SHP77 (cell line): ENCODE data around the gene CD1E.
"Not testable (repeated sequence)": the region's sequence is repeated elsewhere in the genome, so short reads cannot be mapped to it uniquely, and the experiment has no call there.

ENCODE experiments used
- DNase-seq, 2 experiments: peaks; one replicate each; lab custom pipeline; 2025; lab: John Stamatoyannopoulos, UW

CD1E gene

DNA sequence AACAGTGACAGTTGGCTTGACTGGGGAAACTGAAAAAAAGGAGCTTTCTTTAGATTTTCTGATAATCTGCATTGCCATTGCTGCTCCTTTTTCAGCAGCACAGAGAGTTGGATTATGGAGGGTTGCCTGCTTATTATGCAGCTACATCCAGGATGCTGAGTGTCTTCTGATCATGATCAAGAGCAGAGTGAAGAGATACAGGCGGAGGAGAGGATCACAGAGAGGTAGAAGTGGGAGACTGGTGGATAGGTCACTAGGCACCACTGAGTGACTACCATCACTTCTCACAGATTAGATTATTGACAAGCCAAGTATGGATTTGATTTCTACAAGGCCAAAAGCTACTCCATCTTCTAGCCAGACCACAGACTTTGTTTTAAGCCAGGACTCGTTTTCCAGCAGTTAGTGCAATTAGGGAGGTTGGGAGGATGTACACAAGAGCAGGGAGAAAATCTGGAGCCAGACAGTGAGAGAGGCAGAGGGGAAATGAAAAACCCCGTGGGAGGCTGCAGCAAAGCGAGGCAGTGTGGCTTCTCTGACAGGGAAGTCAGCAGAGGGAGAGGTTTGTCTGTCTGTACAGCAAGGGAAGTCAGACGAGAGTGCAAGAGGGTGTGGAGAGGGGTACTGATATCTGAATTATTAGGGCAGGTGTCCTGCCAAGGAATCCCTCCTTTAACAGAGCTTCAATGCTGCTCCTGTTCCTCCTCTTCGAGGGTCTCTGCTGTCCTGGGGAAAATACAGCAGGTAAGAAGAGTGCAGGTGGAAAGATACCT lies at the start of gene CD1E:
Gene CD1E, plus strand, starts transcription at position 592 of the 773 bp plus-strand sequence. Its CDS starts 95 bp downstream, at position 687.
- no peak for DNase-seq

- DNase-seq = no peak
Measured at GRCh38 chr1:158310623-158311022, 43.1 kb upstream of the CD1E start.

DNA sequence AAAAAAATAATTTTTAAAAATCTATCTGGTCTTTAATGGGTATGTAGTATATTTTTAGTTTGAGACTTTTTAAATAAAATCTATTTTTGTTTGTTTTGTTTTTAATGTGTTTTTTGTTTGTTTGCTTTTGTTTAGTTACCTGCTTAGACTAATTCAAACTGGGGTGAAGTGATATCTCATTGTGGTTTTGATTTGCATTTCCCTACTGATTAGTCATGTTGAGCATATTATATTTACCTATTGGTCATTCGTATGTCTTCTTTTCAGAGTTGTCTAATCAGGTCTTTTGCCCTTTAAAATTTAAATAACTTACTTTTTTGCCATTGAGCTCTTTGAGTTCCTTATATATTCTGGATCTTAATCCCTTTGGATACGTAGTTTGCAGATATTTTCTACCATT lies 42.6 kb upstream of the CD1E start:
- no peak for DNase-seq

GRCh38 chr1:158323866-158324265 lies 29.8 kb upstream of the CD1E start:
- DNase-seq = no peak

DNA sequence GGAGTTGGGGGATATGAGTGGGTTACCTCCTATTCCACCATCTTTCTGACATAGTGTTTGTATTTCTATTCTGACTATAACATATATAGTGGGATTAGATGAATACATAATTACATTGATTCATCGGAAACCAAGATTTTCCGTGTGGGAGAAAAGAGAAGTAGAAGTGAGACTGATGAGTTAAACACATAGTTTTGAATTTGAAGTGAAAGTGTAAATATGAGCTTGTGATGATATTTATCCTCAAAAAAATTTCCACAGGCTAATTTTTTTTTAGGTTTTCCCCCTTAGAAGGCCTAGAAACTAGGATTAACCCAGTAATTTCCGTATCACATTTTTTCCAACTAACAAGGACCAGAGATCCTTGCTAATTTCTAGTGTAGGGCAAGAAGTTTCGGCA lies 29.3 kb upstream of the CD1E start:
- DNase-seq = no peak

DNA sequence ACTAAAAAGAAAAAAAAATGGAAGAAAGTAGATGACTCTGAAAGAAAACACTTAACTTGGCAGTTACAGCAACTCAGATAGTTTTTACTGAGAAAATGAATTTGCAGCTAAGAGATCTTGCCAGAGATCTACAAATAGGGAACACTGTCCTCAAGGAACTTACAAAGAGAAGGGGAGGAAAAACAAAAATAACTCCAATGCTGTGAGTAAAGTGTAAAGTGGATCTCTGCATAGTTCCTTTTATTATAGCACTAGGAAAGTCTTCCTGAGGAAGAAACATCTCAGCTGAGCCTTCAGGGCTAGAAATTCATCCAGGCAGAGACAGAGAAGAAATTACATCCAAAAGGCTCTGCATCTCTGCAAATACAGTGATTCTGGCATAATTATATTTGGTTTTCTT lies 26.2 kb upstream of the CD1E start:
- no peak for DNase-seq

DNA sequence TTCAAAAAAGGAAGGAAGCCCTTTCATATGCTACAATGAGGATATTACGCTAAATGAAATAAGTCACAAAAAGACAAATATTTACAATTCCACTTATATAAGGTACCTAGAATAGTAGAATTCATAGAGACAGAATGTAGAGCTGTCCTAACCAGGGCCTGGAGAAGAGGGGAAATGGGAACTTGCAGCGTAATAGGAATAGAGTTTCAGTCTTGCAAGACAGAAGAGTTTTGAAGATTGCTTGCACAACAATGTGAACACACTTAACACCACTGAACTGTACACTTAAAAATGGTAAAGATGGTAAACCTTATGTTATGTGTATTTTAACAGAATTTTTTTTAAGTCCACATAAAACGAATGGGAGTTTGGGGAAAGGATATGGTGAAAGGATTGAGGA lies 25.3 kb upstream of the CD1E start:
- no peak for DNase-seq

GRCh38 chr1:158329300-158329699 lies 24.4 kb upstream of the CD1E start:
- DNase-seq = no peak

DNA sequence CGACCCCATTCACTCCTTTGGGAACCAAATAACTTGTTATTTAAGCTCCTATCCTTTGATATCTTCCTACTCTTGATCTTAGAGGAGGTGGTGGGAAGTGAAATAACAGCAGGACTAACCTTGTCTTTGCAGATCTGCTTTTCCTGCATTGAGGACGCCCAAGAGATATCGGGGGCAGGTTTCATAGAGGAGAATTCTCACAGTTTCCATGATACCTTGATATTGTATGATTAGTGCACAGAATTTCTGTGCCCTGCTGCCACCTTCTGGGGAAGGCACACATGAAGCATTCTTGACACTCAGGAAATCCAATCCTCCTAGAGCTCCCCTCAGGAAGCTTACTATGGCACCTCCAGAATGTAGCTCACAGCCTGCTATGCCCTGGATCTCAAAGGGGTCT lies 24.0 kb upstream of the CD1E start:
- DNase-seq = no peak

DNA sequence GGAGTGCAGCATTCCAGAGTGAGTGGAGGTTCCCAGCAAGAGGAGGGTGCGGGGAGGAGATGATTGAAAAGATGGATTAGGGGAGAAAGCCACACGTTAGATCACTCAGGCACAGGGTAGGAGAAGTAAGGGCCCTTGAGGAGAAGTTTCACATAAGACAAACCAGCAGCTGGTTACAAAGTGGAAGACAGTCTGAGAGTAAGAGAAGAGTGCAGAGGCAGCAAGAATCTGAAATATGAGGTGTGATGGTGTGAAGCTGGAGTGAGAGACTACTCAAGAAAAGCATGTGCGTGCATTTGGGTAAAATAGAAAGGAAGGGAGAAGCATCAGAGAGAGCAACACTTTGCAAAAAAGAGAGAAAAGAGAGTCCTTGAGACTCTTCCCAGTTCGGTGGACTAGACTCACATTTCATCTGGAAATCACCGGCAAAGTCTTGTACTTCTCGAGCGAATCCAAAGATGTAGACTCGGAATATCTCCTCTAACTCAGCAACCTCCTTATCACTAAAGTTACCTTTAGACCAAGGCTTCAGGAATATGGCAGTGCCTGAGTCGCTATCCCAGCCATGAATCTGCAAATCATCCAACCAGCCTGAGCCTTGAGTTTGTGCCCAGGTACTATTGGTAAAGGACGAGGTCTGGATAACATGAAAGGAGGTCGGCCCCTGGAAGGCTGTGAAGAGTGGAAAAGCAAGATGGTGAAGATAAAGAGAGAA lies 23.1 kb upstream of the CD1E start:
- DNase-seq = no peak

DNA sequence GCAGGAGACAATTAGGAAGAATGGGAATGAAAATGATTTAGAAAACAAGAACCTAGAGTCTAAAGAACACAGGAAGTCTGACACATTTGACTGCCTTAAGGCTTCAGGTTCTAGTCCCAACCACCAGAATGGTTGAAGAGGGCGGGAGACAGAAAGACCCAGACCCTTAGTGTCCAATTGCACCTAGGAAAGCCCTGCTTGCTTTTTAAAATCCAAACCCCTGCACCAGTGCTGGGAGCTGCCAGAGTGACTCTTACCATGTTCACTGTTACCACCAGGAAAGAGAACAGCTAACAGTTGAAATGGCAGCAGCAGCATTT lies 22.6 kb upstream of the CD1E start:
- DNase-seq = no peak

GRCh38 chr1:158331481-158332150 lies 22.1 kb upstream of the CD1E start, which contains the start of gene CD1B:
CD1B (minus strand) TSS chr1:158331531; CDS start chr1:158331423, 108 bp downstream.
- no peak for DNase-seq

GRCh38 chr1:158333405-158334155 lies 20.1 kb upstream of the CD1E start:
- no peak for DNase-seq

- DNase-seq = no peak
Measured at GRCh38 chr1:158334526-158335212, 19.0 kb upstream of the CD1E start.

DNA sequence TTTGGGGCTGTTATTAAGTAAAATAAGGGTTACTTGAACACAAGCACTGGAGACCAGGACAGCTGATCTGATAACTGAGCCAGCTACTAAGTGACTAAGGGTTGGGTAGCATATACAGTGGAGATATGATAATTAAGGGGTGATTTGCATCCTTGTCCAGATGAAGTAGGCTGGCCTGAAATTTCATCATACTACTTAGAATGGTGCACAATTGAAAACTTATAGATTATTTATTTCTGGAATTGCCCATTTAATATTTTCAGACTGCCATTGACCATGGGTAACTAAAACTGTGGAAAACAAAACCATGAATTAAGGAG lies 18.5 kb upstream of the CD1E start:
- DNase-seq = no peak

DNA sequence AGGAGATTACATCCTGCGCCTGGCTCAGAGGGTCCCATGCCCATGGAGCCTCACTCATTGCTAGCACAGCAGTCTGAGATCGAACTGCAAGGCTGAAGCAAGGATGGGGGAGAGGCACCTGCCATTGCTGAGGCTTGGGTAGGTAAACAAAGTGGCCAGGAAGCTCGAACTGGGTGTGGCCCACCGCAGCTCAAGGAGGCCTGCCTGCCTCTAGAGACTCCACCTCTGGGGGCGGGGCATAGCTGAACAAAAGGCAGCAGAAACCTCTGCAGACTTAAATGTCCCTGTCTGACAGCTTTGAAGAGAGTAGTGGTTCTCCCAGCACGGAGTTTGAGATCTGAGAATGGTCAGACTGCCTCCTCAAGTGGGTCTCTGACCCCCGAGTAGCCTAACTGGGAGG lies 17.3 kb upstream of the CD1E start:
- DNase-seq = peak; percentile 14 to 15

DNA sequence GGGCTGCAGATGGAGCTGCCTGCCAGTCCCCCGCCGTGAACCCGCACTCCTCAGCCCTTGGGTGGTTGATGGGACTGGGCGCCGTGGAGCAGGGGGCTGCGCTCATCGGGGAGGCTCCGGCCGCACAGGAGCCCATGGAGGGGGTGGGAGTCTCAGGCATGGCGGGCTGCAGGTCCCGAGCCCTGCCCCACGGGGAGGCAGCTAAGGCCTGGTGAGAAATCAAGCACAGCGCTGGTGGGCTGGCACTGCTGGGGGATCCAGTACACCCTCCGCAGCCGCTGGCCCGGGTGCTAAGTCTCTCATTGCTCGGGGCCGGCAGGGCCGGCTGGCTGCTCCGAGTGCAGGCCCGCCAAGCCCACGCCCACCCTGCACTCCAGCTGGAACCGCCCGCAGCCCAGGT lies 4.7 kb upstream of the CD1E start:
- DNase-seq = not testable (repeated sequence)

- no peak for DNase-seq
Measured at GRCh38 chr1:158354255-158354654, 561 bp downstream of the CD1E start.

DNA sequence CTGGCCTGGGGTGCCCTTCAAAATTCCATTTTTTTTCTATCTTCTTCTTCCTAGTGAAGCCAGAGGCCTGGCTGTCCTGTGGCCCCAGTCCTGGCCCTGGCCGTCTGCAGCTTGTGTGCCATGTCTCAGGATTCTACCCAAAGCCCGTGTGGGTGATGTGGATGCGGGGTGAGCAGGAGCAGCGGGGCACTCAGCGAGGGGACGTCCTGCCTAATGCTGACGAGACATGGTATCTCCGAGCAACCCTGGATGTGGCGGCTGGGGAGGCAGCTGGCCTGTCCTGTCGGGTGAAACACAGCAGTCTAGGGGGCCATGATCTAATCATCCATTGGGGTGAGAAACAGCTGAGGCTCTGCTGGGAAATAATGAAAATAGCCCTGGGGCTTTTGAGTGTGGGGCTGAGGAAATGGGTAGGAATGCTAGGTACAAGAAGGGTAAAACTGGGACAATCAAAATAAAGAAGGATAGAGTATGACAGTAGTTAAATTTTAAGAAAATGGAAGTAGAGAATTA lies 2.1 kb downstream of the CD1E start:
- DNase-seq = no peak

DNA sequence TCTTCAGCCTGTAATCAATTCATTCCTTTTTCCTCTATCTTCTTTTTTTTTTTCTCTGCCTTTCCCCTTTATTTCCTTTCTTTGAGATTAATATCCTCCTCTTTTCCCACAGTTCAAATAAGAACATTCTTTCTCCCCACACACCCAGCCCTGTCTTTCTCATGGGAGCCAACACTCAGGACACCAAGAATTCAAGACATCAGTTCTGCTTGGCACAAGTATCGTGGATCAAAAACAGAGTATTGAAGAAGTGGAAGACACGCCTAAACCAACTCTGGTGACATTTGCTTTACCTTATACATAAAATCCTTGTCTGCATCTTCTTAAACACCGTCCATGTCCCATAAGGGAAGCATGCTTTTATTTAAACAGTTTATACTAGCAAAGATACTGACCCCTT lies 2.9 kb downstream of the CD1E start:
- no peak for DNase-seq

GRCh38 chr1:158357441-158357840 lies 3.7 kb downstream of the CD1E start:
- no peak for DNase-seq

DNA sequence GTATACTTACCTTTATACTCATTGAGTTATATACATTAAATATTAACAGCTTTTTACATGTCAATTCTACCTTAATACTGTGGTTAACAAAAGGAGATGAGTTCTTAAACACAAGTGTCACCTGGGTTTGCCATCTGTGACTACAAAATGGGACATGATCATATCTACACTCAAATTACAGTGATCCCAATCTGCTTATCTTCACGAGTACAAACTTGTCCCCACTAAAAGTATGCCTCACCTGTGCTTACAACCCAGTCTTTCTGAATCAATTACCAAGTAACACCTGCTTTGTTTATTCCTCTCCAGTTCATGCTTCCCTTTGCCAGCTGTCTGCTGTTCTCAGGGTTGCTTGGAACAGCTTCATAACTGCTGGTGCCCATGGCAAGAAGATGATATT lies 8.8 kb downstream of the CD1E start:
- no peak for DNase-seq
